Inferior parietal cortex (tissue), 1 donor: ENCODE results near the gene FBXO9.
A peak's percentile ranks its signal among the peaks of the same experiment; 100 is the strongest.
"Not testable (repeated sequence)": the region's sequence is repeated elsewhere in the genome, so short reads cannot be mapped to it uniquely, and the experiment has no call there.

Source experiments
- DNase-seq: peaks from one replicate; pipeline ENCODE4 v3.0.0-alpha.2; 2016; ENCODE audit errors: extremely low spot score

The FBXO9 gene

DNA sequence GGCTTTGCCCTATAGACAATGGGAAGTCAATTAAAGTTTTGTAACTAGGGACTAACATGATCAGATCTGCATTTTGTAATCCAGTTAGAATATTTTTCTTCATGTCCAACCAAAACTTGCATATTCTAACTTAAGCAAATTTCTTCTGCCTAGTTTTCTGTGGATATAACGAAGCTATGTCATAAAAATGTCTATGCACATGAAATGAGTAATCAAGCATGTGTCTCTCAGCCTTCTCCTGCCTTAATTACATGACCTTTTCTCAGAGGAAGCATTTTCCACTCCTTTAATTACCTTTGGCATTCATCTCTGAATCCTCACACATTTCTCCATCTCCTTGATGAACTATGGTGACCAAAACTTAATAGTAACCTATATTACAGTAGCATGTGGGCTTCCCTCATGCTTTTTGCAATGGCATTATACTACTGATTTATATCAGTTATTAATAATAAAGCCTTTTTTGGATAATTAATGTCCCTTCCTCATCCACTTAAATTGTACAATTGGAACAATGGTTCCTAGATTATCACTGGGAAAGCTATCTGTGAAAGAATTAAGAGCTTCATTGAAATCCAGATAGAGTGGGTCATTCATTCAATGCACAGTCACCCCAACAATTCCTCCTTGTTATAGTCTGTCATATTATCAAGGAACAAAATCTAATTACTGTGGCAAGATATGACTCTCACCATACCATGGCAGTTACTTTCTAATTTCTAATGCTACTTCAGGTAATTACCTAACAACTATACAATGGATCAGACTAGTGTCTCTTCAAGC lies 19.1 kb upstream of the FBXO9 start:
- DNase-seq: no peak

DNA sequence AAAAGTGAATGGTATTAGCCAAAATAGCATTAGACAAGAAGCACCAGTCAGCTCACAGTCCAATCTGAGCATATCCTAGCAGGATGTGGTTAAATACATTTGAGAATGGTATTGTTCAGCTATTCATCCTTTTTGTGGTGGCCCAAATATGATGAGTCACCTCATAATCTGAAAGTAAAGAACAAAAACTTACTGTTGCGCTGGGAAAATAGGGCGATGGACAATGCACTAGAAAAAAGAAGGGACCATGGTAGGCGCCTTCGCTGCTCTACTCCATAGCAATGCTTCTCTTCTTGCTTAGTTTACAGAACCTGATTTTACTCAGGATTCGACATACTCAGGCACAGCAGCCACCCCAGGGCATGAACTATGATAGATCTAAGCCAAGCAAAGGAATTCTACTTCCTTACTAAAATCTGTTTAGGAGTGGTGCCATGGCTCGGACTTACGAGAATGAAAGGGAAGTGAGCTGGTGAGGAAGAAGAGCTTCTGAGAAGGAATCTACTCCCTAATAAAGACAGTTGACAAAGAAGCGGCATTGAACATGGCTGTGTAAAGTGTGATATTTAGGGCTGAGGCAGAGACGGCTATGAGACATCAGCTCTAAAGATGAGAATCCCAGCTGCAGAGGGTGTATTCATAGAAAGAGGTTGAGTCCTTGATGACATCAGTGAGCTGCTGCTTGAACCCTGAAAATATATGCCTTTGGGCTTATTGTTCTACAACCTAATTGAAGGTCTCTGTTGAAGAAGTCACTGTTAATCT lies 16.6 kb upstream of the FBXO9 start:
- DNase-seq: no peak

GRCh38 chr6:53049415-53049814 lies 15.8 kb upstream of the FBXO9 start:
- DNase-seq: no peak

DNA sequence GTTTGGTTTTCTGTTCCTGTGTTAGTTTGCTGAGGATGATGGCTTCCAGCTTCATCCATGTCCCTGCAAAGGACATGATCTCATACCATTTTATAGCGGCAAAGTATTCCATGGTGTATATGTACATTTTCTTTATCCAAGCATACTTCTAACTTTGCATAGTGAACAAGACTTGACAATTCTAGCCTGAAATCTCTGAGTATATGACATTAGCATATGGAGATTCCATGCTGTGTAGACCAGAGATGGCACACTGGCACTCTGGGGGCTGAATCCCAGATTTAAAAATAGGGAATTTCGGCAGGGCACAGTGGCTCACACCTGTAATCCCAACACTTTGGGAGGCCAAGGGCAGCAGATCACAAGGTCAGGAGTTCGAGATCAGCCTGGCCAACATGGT lies 13.1 kb upstream of the FBXO9 start:
- DNase-seq: not testable (repeated sequence)

GRCh38 chr6:53054532-53054931 lies 10.7 kb upstream of the FBXO9 start:
- DNase-seq: no peak

DNA sequence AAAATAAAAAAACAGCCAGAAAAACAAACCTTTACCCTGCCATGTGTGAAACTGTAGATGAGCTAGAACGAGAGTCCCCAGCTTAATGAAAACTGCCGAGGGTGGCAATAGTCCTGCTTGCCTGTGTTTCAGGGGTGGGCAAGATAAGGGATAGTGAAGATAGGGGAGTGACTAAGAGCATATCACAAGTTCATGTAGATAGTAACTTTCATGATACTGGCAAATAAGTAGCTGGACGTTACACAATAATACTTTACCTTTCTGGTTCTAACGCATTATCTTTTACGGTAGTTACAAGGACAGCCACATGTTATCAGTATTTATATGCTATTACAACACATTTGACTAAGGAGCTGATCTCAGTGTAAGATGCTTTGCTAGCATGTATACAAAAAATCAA lies 9.3 kb upstream of the FBXO9 start:
- no peak for DNase-seq

- no peak for DNase-seq
Measured at GRCh38 chr6:53056273-53056672, 8.9 kb upstream of the FBXO9 start.

DNA sequence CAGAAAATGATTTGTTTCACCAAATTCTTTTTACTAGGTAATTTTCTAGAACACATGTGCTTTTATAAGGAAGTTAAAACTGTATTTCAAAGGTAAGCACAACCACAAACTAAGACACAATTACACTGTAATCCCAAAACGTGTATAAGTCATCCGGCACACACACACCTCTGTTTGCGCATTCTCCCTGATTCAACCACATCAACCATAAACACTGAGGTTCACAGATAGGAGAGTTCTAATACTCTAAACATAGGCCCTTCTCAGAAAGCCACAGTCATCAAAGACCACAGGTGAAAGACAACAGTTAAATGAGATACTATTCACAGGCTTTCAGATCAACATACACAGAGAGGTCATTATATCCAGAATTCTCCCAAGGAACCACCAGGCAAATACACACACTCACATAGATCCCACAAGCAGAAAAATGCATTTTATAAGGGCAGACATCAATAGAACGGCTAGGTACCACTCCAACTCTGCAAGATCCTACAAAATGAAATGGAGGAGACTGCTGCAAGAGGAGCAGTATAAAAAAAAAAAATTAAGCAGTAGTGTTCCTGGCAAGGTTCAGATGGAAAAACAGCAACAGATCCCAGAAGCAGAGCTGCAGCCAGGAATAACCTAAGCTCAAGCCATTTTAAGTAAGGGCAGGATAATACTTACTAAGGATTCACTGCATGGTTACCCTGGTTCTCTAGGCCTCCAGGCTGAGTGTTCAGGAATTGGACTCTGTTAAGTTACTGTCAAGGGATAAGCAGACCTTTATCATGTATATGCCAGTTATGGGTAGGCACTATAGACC lies 6.6 kb upstream of the FBXO9 start:
- DNase-seq: no peak

- no peak for DNase-seq
Measured at GRCh38 chr6:53059648-53060589, 5.3 kb upstream of the FBXO9 start.

DNA sequence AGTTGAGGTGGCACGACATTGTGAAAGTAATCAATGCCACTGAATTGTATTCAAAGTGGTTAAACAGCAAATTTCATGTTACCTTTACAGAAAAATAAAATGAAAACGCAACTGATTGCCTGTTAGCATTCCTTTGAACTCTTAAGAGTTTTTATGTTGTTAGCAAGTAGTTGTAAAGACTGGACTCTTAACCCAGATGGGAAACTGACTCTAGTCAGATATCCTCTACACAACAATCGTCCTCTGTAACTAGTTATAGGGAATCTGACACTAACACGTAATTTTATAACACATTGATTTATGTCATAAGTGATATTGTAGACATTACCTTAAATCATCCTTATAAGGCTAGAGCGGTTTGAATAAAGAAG lies 3.0 kb upstream of the FBXO9 start:
- peak; percentile 52 for DNase-seq

GRCh38 chr6:53064255-53064654 lies 949 bp upstream of the FBXO9 start:
- not testable (repeated sequence) for DNase-seq

- peak; percentile 99 for DNase-seq
Measured at GRCh38 chr6:53064726-53065265, 408 bp upstream of the FBXO9 start.

- DNase-seq: no peak
Measured at GRCh38 chr6:53066077-53066417, 843 bp downstream of the FBXO9 start.

DNA sequence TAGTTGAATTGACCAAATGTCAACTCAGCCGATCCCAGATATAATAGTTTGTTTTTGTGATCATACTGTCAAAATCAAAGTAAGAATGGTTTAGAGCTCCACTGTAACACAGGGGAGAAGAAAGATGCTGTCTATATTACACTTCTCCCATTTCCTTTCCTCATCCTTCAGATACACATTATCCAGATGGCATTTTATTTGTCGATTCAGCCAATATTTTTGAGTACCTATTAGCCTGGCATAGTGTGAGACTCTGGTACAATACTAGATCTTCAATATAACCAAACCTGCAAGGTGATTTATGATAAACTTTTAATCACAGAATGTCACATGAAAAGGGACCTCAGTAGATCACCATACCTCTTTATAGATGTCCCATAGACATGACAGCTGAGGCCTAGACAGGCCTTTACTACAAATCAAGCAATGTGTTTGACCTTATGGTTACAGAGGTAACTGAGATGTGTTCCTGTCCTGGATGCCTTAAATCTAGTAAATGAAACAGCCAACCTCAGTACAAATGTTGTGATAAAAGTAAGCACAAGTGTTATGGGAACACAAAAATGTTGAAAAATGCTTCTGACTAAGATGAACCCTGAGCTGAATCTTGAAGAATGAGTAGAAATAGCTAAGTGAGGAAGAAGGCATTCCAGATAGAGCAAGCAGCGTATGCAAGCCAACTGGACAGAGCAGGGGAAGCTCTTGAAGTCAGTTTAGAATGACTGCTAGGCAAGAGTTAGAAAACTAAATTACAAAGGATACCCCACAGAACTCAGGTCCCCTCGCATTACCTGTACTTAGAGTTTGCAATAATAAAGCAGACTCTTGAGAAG lies 1.9 kb downstream of the FBXO9 start:
- DNase-seq: no peak

- DNase-seq: no peak
Measured at GRCh38 chr6:53067849-53068361, 2.7 kb downstream of the FBXO9 start.

DNA sequence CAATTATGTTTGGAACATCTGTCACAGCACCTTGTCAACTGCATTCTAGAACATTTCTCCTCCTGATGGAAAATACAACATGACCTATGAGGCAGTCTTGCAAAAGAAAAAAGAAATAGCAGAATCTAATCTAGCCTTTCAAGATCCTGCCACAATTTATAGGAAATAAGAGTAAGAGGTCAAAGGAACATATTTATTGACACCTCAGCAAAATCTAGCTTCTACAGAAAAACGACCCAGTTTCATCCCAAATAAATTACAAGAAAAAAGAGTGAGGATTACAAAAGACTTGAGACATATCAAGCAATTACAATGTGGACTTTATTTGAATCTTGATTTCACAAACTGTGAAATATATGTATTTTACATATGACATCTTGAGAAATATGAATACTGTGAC lies 4.2 kb downstream of the FBXO9 start:
- DNase-seq: no peak

- no peak for DNase-seq
Measured at GRCh38 chr6:53070806-53071205, 5.6 kb downstream of the FBXO9 start.

GRCh38 chr6:53074347-53074746 lies 9.1 kb downstream of the FBXO9 start:
- DNase-seq: no peak

DNA sequence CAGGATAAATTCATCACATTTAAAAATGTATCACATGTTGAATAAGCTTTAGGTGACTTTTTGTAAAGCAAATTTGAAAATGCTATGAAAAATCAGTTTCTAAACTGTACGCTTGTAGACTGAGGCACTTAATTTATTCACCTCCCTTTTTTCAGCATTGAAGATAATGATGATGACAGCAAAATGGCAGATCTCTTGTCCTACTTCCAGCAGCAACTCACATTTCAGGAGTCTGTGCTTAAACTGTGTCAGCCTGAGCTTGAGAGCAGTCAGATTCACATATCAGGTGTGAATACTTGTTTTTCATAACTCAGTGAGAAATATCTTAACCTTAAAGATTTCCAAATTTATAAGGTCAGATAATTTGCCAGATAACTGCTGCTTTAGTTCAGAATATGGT lies 15.6 kb downstream of the FBXO9 start:
- no peak for DNase-seq

DNA sequence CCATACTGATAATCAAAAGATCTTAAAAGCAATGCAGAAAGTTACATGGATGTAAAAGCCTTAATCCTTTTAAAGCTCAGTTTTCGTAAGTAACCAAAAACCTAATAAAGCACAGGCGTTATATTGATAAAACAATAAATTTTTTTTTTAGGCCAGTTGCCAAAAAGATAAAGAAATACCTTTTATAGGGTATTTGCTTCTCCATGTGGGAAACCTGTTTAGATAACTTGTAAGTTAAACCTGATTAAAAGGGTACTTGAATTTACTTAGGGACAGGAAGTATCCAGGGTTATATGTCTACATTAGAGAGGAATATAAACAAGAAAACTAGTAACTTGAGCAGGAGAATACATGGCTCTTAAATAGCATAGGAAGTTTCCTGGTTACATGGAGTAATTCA lies 21.1 kb downstream of the FBXO9 start:
- no peak for DNase-seq
